ENCODE measurements around the gene IQSEC1.
"Not testable (repeated sequence)": the region's sequence is repeated elsewhere in the genome, so short reads cannot be mapped to it uniquely, and the experiment has no call there.

IQSEC1 gene

DNA sequence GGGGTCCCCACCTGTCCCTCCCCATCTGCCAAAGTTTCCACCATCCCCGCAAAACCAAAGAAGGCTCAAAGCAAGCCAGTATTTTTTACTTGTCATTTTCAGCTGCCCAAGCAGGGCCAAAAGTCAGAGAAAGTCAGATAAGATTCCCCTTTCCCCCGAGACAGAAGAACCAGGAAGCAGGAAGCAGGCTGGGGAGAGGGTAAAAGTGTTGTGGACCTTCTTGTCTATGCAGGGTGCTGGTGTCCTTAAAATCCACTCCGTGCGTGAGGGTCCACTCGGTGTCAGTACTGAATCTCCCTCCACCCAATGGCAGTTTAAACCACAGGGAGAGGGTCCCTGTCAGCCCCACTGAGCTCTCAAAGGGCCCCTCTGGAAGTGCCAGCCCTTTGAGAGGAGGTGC lies 211.6 kb downstream of the IQSEC1 start:
- TF ChIP-seq, protein P1, sequence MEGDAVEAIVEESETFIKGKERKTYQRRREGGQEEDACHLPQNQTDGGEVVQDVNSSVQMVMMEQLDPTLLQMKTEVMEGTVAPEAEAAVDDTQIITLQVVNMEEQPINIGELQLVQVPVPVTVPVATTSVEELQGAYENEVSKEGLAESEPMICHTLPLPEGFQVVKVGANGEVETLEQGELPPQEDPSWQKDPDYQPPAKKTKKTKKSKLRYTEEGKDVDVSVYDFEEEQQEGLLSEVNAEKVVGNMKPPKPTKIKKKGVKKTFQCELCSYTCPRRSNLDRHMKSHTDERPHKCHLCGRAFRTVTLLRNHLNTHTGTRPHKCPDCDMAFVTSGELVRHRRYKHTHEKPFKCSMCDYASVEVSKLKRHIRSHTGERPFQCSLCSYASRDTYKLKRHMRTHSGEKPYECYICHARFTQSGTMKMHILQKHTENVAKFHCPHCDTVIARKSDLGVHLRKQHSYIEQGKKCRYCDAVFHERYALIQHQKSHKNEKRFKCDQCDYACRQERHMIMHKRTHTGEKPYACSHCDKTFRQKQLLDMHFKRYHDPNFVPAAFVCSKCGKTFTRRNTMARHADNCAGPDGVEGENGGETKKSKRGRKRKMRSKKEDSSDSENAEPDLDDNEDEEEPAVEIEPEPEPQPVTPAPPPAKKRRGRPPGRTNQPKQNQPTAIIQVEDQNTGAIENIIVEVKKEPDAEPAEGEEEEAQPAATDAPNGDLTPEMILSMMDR (IDR thresholded peaks at IDR 0.05; ENCODE audit: low read depth, low read length): no peak
- H3K4me3 ChIP-seq (ENCODE audit: low read depth, low read length): no peak overlapping the region
- no peak for DNase-seq (ENCODE audit: low read depth, low spot score)
- in situ Hi-C loops (cut with HindIII; ENCODE audit: low sequenced_read_pairs): no loop called here

DNA sequence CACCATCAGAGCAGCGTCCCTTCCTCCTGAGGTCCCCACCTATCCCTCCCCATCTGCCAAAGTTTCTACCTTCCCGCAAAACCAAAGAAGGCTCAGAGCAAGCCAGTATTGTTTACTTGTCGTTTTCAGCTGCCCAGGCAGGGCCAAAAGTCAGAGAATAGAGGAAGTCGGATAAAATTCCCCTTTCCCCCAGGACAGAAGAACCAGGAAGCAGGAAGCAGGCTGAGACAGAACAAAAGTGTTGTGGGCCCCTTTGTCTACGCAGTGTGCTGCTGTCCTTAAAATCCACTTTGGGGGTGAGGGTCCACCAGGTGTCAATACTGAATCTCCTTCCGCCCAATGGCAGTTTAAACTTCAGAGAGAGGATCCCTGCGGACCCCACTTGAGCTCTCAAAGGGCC lies 213.4 kb downstream of the IQSEC1 start:
- no peak overlapping the region for H3K4me3 ChIP-seq (ENCODE audit: low read depth, low read length)
- no peak for DNase-seq (ENCODE audit: low read depth, low spot score)
- TF ChIP-seq, protein P1 (IDR thresholded peaks at IDR 0.05; ENCODE audit: low read depth, low read length): no peak
- in situ Hi-C loops (cut with HindIII; ENCODE audit: low sequenced_read_pairs): no loop called here

DNA sequence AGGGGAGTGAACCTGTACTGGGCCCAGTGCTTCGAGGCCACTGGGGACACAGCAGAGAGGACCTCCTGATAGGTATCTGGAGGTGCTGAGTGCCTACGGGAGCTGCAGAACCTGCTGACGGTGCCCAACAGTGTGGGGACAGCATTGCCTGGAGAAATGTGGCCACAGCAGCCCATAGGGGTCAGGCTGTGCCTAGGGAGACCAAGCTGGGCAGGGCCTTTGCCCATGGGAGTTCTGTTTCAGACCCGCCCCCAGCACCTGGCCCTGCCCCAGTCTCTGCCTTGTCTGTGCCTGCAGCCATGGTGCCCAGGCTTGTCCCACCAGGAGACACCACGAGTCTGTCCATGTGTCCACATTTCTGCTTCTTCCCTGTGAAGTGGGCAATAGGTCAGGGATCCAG lies 216.6 kb downstream of the IQSEC1 start:
- in situ Hi-C loops (cut with HindIII; ENCODE audit: low sequenced_read_pairs): no loop called here
- TF ChIP-seq, protein P1 (IDR thresholded peaks at IDR 0.05; ENCODE audit: low read depth, low read length): no peak
- no peak overlapping the region for H3K4me3 ChIP-seq (ENCODE audit: low read depth, low read length)
- DNase-seq (ENCODE audit: low read depth, low spot score): no peak

DNA sequence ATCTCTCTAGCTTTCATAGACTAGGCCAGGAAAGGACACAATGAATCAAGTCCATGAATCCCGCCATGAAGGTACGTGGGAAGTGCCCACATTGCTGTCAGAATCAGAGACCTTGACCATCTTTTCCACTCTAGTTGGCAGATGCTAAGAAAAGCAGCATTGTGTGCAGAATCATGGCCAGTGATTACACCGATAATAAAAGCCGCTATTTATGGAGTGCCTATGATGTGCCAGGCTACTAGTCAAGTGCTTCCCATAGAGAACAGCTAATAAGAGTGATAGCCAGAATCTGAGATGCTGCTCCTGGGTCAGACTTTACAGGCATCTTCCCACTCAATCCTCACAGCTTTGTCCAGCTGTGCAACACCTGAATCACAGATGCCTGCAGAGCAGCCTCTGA lies 218.7 kb downstream of the IQSEC1 start:
- in situ Hi-C loops (cut with HindIII; ENCODE audit: low sequenced_read_pairs): no loop called here
- TF ChIP-seq, protein P1 (IDR thresholded peaks at IDR 0.05; ENCODE audit: low read depth, low read length): no peak
- no peak overlapping the region for H3K4me3 ChIP-seq (ENCODE audit: low read depth, low read length)
- DNase-seq (ENCODE audit: low read depth, low spot score): no peak

DNA sequence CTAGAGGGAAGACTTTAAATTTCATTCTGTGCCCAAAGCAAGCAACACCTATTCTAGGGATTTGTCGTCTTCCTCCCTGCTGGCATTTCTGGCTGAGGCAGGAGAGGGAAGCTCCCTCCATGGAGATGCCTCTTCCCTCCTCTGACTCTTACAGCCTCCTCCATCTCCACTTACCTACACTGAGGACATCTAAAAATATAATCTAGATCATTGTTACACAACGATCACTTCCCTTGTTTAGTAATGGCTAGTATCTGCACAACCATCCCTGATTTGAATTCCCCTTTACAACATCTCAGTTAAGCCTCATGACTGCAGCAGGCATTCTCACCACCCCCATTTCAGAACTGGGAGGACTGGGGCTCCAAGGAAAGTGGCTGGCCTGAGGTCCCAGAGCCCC lies 219.4 kb downstream of the IQSEC1 start:
- H3K4me3 ChIP-seq (ENCODE audit: low read depth, low read length); in situ Hi-C loops (cut with HindIII; ENCODE audit: low sequenced_read_pairs); DNase-seq (ENCODE audit: low read depth, low spot score): not testable (repeated sequence)

DNA sequence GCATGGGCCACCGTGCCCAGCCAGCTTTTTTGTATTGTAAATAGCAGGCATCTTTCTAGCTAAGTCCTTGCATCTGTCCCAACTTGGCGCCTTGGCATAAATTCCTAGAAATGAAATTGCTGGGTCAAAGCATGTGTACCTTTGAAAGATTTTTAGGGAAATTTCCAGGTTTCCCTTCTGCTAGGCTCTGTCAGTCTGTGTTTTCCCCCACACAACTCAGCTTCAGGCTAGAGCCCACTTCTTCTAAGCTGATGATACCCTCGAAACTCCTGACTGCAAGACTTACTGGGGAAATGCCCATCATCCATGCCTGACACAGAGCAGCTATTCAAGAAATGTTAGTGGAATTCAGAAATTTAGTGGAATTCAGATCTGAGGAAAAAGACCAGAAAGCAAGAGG lies 221.0 kb downstream of the IQSEC1 start:
- H3K4me3 ChIP-seq (ENCODE audit: low read depth, low read length): no peak overlapping the region
- TF ChIP-seq, protein P1 (IDR thresholded peaks at IDR 0.05; ENCODE audit: low read depth, low read length): no peak
- no peak for DNase-seq (ENCODE audit: low read depth, low spot score)
- in situ Hi-C loops (cut with HindIII; ENCODE audit: low sequenced_read_pairs): no loop called here

Measured in astrocyte of the spinal cord (primary cell).